Testis (tissue), 3 donors: ENCODE measurements around the gene BRINP2. TPM values are rescaled to one million over a fixed set of nuclear protein-coding genes. Genes with fewer than 3 reads are reported as not detected.

Experiments used
- DNase-seq: peaks from one replicate; pipeline ENCODE4 v3.0.0-alpha.2; 2019
- H3K27ac ChIP-seq, 2 donors: fragments of 200-600 bp; sonication (generic); one replicate each; pipeline ENCODE4 v1.5.1; 2019
- H3K27me3 ChIP-seq: fragments of 200-600 bp; sonication (generic); one replicate; pipeline ENCODE4 v1.5.1; 2019
- H3K36me3 ChIP-seq: fragments of 200-600 bp; sonication (generic); one replicate; pipeline ENCODE4 v1.5.1; 2017; ENCODE audit warnings: low read depth; ENCODE audit errors: missing control alignments
- H3K4me1 ChIP-seq: fragments of 200-600 bp; sonication (generic); one replicate; pipeline ENCODE4 v1.5.1; 2019
- H3K4me3 ChIP-seq, 2 donors: fragments of 200-600 bp; sonication (generic); one replicate each; pipeline ENCODE4 v1.5.1; 2017 to 2019
- H3K9me3 ChIP-seq: fragments of 200-600 bp; sonication (generic); one replicate; pipeline ENCODE4 v1.5.1; 2017
- CTCF ChIP-seq, 3 experiments: fragments of 450-650 bp in 2 of 3; fragments of 200-600 bp in 1 of 3; sonication (generic) in 1 of 3; IDR thresholded peaks; one replicate each; pipeline ENCODE4 v1.5.1; 2016 to 2019; ENCODE audit warnings: antibody characterized with exemption in 3 of 3, mild to moderate bottlenecking in 2 of 3, moderate library complexity in 1 of 3
- POLR2A ChIP-seq: fragments of 450-650 bp; IDR thresholded peaks from one replicate; pipeline ENCODE4 v1.6.1; 2017; ENCODE audit warnings: antibody characterized with exemption, mild to moderate bottlenecking, moderate library complexity
- WGBS, 2 donors: methylation state at CpG; one replicate each; pipeline ENCODE4 v1.1.5; 2018; 5-methylcytosine and 5-hydroxymethylcytosine counted together
- intact Hi-C: fragments of 100-400 bp; cut with DNase I; formaldehyde crosslinking; loops from one replicate; pipeline ENCODE4 v1.15.1; 2023; ENCODE audit warnings: low total_unique reads
- polyA plus RNA-seq: library from polyadenylated mRNA; stranded (reverse); fragments of 350-450 nt; fragmentation: Illumina TruSeq; extraction: RNeasy Lipid Tissue Mini Kit (QIAGEN cat#74804); gene quantifications from one replicate; pipeline ENCODE4 v1.2.3, GENCODE V29; 2014; ENCODE audit warnings: low read depth, low replicate concordance; ENCODE audit not compliant: insufficient read depth
- total RNA-seq, 2 donors: library from RNA; depleted of rRNA; stranded (reverse); fragments of >200 nt; gene quantifications; one replicate each; pipeline ENCODE4 v1.2.3, GENCODE V29; 2016

BRINP2 gene
- total and polyA plus RNA-seq, 3 donors from 2014 or later, result 5.9 to 6.7 (median 6.1) TPM

- no peak overlapping the region for H3K4me3 ChIP-seq
- no peak overlapping the region for H3K27ac ChIP-seq
- peaks cover 13% of the 10 kb centered on the region for H3K4me1 ChIP-seq
- no peak for TF ChIP-seq CTCF (IDR thresholded peaks at IDR 0.05)
- no peak for TF ChIP-seq POLR2A
- no peaks in the 10 kb centered on the region for H3K36me3 ChIP-seq
- intact Hi-C loops, result no loop called here
- H3K9me3 ChIP-seq, result no peaks in the 10 kb centered on the region
- DNase-seq, result no peak
- no peaks in the 10 kb centered on the region for H3K27me3 ChIP-seq
Measured at GRCh38 chr1:177210071-177210470, 39.3 kb downstream of the BRINP2 start.

DNA sequence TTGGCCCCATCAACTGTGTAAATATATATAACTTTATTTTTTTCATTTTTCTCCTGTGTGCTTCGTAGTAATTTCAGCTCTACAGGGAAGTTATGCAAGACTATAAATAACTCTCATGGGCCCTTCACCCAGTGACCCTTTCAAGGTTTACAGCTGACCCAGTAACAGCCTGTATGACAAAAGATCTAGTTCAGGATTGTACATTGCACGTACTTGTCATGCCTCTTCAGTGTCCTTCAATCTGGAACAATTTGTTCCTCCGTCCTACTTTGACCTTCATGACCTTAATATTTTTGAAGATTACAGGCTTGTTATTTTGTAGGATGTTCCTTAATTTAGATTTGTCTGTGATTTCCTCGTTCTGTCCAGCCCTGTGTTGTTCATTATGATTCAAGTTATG, 40.5 kb downstream of the BRINP2 start:
- 26 to 47% methylated on average over 4 of the region's 4 CpGs for WGBS, 2 donors
- no peak for DNase-seq
- intact Hi-C loops, result no loop called here
- Histone ChIP-seq H3K9me3 (no peaks in the 10 kb centered on the region), H3K36me3 (no peaks in the 10 kb centered on the region), H3K4me3 (no peak overlapping the region), H3K27me3 (no peaks in the 10 kb centered on the region), H3K4me1 (peaks cover 13% of the 10 kb centered on the region), H3K27ac (no peak overlapping the region)
- TF ChIP-seq CTCF (IDR thresholded peaks at IDR 0.05) (no peak), POLR2A (no peak)

DNA sequence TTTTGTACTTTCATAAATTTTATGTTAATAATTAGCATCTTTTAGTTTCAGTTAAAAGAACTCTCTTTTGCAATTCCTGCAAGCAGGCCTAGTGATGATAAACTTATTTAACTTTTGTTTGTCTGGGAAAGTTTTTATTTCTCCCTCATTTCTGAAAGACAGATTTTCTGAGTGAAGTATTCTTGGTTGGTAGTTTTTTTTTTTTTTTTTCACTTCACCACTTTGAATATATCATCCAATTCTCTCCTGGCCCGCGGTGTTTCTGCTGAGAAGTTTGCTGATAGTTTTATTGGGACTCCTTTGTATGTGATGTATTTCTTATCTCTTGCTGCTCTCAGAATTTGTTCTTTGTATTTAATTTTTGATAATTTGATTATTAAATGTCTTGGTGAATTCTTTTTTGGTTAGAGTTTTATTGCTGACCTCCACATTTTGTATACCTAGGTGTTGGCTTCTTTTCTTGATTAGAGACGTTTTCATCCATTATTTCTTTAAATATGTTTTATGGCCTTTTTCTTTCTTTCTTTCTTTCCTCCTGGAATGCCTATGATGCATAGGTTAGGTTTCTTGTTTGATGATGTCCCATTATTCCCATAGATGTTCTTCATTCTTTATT, 45.9 kb downstream of the BRINP2 start:
- no peak overlapping the region for H3K27ac ChIP-seq
- H3K4me3 ChIP-seq, result no peak overlapping the region
- H3K27me3 ChIP-seq, result no peaks in the 10 kb centered on the region
- DNase-seq, result no peak
- TF ChIP-seq POLR2A, result no peak
- TF ChIP-seq CTCF (IDR thresholded peaks at IDR 0.05), result no peak
- 67 to 88% methylated on average over 3 of the region's 3 CpGs for WGBS, 2 donors
- no peaks in the 10 kb centered on the region for H3K9me3 ChIP-seq
- no peaks in the 10 kb centered on the region for H3K4me1 ChIP-seq
- no peaks in the 10 kb centered on the region for H3K36me3 ChIP-seq
- intact Hi-C loops, result no loop called here

DNA sequence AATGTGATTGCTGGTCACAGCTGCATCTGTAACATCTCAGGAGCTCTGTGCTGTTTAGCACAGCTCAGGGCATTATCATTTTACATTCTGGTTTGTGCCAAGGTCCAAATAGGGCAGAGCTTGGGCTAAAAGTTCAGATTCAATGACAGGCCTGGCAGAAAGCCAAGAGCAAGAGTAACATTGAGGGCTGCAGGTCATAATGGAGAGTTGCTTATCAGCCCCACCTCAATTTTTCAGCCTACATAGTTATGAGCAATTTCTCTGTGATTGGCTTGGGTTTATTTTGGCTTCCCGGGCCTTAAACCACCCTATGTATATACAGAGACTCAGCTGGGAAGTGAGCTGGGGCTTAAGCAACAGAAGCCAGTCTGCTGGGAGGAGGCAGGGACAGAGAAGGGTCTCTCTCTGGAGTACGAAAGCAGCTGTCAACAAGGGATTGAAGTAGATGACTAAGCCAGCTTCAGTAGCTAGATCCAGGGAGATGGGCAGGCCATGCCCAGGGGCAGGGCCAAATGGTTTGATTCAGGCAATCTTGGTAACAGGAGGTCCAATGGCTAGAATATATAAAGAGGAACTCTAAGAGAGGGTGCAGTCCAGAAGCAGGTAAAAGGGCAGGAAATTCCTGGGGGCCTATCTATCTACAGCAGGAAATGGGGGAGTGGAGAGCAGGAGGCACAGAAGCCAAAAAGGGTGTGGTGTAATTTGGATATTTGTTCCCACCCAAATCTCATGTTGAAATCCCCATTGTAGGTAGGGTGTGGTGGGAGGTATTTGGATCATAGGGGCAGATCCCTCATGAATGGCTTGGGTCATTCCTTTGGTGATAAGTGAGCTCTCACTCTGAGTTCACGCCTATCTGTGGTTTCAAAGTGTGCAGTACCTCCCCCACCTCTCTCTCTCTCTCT, 49.0 kb downstream of the BRINP2 start:
- H3K9me3 ChIP-seq, result no peaks in the 10 kb centered on the region
- WGBS, 2 donors, result 83 to 84% methylated on average over 3 of the region's 3 CpGs

More for the DNA sequence above, 49.0 kb downstream of the BRINP2 start:
- no peak for TF ChIP-seq POLR2A
- no peak for TF ChIP-seq CTCF (IDR thresholded peaks at IDR 0.05)
- H3K4me3 ChIP-seq, result no peak overlapping the region
- no peaks in the 10 kb centered on the region for H3K36me3 ChIP-seq
- H3K27me3 ChIP-seq, result no peaks in the 10 kb centered on the region
- H3K4me1 ChIP-seq, result no peaks in the 10 kb centered on the region
- intact Hi-C loops, result no loop called here
- DNase-seq, result no peak
- H3K27ac ChIP-seq, result no peak overlapping the region
